ENCODE data around the gene HOXC13.

HOXC13 gene

GRCh38 chr12:53994009-53994263 lies 55.3 kb downstream of the HOXC13 start:
- TF ChIP-seq CTCF (IDR thresholded peaks at IDR 0.05; ENCODE audit: poor library complexity, severe bottlenecking) = no peak
- peaks cover 100% of the 10 kb centered on the region for H3K27me3 ChIP-seq (ENCODE audit: insufficient read depth, poor library complexity, severe bottlenecking)
- no peaks in the 10 kb centered on the region for H3K36me3 ChIP-seq (ENCODE audit: low read depth)
- H3K27ac ChIP-seq (ENCODE audit: poor library complexity, severe bottlenecking) = no peak overlapping the region
- H3K4me3 ChIP-seq (ENCODE audit: severe bottlenecking) = no peak overlapping the region
- peaks cover 6% of the 10 kb centered on the region for H3K4me1 ChIP-seq (ENCODE audit: insufficient read depth, poor library complexity, severe bottlenecking)
- ATAC-seq (ENCODE audit: low read depth) (no peak), DNase-seq (ENCODE audit: low spot score) (no peak)
- H3K9me3 ChIP-seq (ENCODE audit: severe bottlenecking) = no peaks in the 10 kb centered on the region

- TF ChIP-seq CTCF (IDR thresholded peaks at IDR 0.05; ENCODE audit: poor library complexity, severe bottlenecking) = no peak
- Histone ChIP-seq H3K4me1 (ENCODE audit: insufficient read depth, poor library complexity, severe bottlenecking) (peaks cover 4% of the 10 kb centered on the region), H3K27me3 (ENCODE audit: insufficient read depth, poor library complexity, severe bottlenecking) (peaks cover 98% of the 10 kb centered on the region), H3K9me3 (ENCODE audit: severe bottlenecking) (no peaks in the 10 kb centered on the region), H3K4me3 (ENCODE audit: severe bottlenecking) (no peak overlapping the region), H3K36me3 (ENCODE audit: low read depth) (no peaks in the 10 kb centered on the region), H3K27ac (ENCODE audit: poor library complexity, severe bottlenecking) (no peak overlapping the region)
- DNase-seq (ENCODE audit: low spot score) (no peak), ATAC-seq (ENCODE audit: low read depth) (no peak)
Observed at GRCh38 chr12:53994264-53995001, 55.8 kb downstream of the HOXC13 start.

GRCh38 chr12:53995002-53995377 lies 56.4 kb downstream of the HOXC13 start:
- Histone ChIP-seq H3K4me1 (ENCODE audit: insufficient read depth, poor library complexity, severe bottlenecking) (no peaks in the 10 kb centered on the region), H3K9me3 (ENCODE audit: severe bottlenecking) (no peaks in the 10 kb centered on the region), H3K36me3 (ENCODE audit: low read depth) (no peaks in the 10 kb centered on the region), H3K27me3 (ENCODE audit: insufficient read depth, poor library complexity, severe bottlenecking) (peaks cover 98% of the 10 kb centered on the region), H3K27ac (ENCODE audit: poor library complexity, severe bottlenecking) (peak overlapping the region; percentile 34), H3K4me3 (ENCODE audit: severe bottlenecking) (peak overlapping the region; percentile 29)
- no peak for DNase-seq (ENCODE audit: low spot score)
- no peak for ATAC-seq (ENCODE audit: low read depth)
- no peak for TF ChIP-seq CTCF (IDR thresholded peaks at IDR 0.05; ENCODE audit: poor library complexity, severe bottlenecking)

- DNase-seq (ENCODE audit: low spot score) = no peak
- peak; percentile 70 for ATAC-seq (ENCODE audit: low read depth)
- no peak for TF ChIP-seq CTCF (IDR thresholded peaks at IDR 0.05; ENCODE audit: poor library complexity, severe bottlenecking)
- no peaks in the 10 kb centered on the region for H3K36me3 ChIP-seq (ENCODE audit: low read depth)
- H3K27me3 ChIP-seq (ENCODE audit: insufficient read depth, poor library complexity, severe bottlenecking) = peaks cover 98% of the 10 kb centered on the region
- H3K4me3 ChIP-seq (ENCODE audit: severe bottlenecking) = peak overlapping the region; percentile 29
- peak overlapping the region; percentile 34 for H3K27ac ChIP-seq (ENCODE audit: poor library complexity, severe bottlenecking)
- H3K9me3 ChIP-seq (ENCODE audit: severe bottlenecking) = no peaks in the 10 kb centered on the region
- no peaks in the 10 kb centered on the region for H3K4me1 ChIP-seq (ENCODE audit: insufficient read depth, poor library complexity, severe bottlenecking)
Observed at GRCh38 chr12:53995378-53996239, 57.0 kb downstream of the HOXC13 start.

Data from RWPE2 (cell line).